ENCODE results near the gene RBM34. TPM values are rescaled to one million over a fixed set of nuclear protein-coding genes. Genes with fewer than 3 reads are reported as not detected.

RBM34 gene
- total RNA-seq, 1 experiment from 2014 or later = 103 TPM

GRCh38 chr1:235152235-235152634, 8.8 kb downstream of the RBM34 start:
- DNase-seq (ENCODE audit: low read depth) = no peak

- DNase-seq (ENCODE audit: low read depth) = no peak
These were observed 10.0 kb downstream of the RBM34 start for GRCh38 chr1:235151033-235151432.

- DNase-seq (ENCODE audit: low read depth) = no peak
These were observed 11.2 kb downstream of the RBM34 start for GRCh38 chr1:235149824-235150223.

GRCh38 chr1:235147269-235147668, 13.8 kb downstream of the RBM34 start:
- DNase-seq (ENCODE audit: low read depth) = no peak

- DNase-seq (ENCODE audit: low read depth) = no peak
These were observed 15.4 kb downstream of the RBM34 start for GRCh38 chr1:235145639-235146038.

- DNase-seq (ENCODE audit: low read depth) = peak; percentile 17
These were observed 18.1 kb downstream of the RBM34 start for GRCh38 chr1:235142991-235143390.

GRCh38 chr1:235139315-235139714, 21.7 kb downstream of the RBM34 start:
- no peak for DNase-seq (ENCODE audit: low read depth)

- peak; percentile 21 for DNase-seq (ENCODE audit: low read depth)
These were observed 22.2 kb downstream of the RBM34 start for GRCh38 chr1:235138821-235139220.

GRCh38 chr1:235136111-235136510, 24.9 kb downstream of the RBM34 start:
- DNase-seq (ENCODE audit: low read depth) = peak; percentile 24

- DNase-seq (ENCODE audit: low read depth) = no peak
These were observed 26.9 kb downstream of the RBM34 start for GRCh38 chr1:235134171-235134570.

- DNase-seq (ENCODE audit: low read depth) = no peak
These were observed 28.0 kb downstream of the RBM34 start for GRCh38 chr1:235133086-235133485.

GRCh38 chr1:235131961-235132360, 29.1 kb downstream of the RBM34 start:
- DNase-seq (ENCODE audit: low read depth) = peak; percentile 21

GRCh38 chr1:235130766-235131270, 30.2 kb downstream of the RBM34 start:
- DNase-seq (ENCODE audit: low read depth) = no peak

- no peak for DNase-seq (ENCODE audit: low read depth)
These were observed 31.1 kb downstream of the RBM34 start for GRCh38 chr1:235129774-235130570.

GRCh38 chr1:235128456-235129328, 32.4 kb downstream of the RBM34 start, which contains the start of gene TOMM20:
TOMM20 (minus strand) TSS chr1:235128837; CDS start chr1:235128715, 122 bp downstream.
- DNase-seq (ENCODE audit: low read depth) = peak; percentile 98

- peak; percentile 13 for DNase-seq (ENCODE audit: low read depth)
These were observed 33.2 kb downstream of the RBM34 start for GRCh38 chr1:235127732-235128455.

- no peak for DNase-seq (ENCODE audit: low read depth)
These were observed 33.8 kb downstream of the RBM34 start for GRCh38 chr1:235127203-235127602.

- no peak for DNase-seq (ENCODE audit: low read depth)
These were observed 36.4 kb downstream of the RBM34 start for GRCh38 chr1:235124665-235125064.

GRCh38 chr1:235124111-235124510, 36.9 kb downstream of the RBM34 start:
- DNase-seq (ENCODE audit: low read depth) = no peak

GRCh38 chr1:235122348-235122747, 38.7 kb downstream of the RBM34 start:
- no peak for DNase-seq (ENCODE audit: low read depth)

- DNase-seq (ENCODE audit: low read depth) = no peak
These were observed 47.7 kb downstream of the RBM34 start for GRCh38 chr1:235113183-235113917.
